Activated T-cell treated with anti-CD3 and anti-CD28 coated beads for 48 hours (primary cell): ENCODE measurements around the gene TMX2.

ENCODE experiments used
- DNase-seq: peaks from one replicate; pipeline ENCODE4 v3.0.0-alpha.2; 2020; ENCODE audit warnings: low read depth

TMX2 gene

DNA sequence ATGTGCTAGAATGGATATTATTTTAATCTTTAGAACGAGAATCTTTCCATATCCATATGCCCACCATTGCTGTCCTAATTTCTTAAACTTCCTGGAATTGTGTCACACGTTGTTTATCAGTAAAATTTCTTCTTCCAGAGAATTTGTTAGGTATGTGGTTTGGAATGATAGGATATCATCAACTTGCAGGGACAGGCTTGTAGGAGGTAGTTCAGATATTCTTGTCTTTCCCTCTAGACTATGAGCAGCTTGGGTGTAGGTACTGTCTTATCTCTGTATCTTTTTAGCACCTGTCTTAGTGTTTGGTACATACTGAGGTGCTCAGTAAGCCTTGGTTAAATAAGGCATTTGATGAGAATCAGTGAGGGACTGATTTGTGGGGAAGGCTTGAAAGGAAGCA lies 52.6 kb downstream of the TMX2 start:
- DNase-seq: no peak

DNA sequence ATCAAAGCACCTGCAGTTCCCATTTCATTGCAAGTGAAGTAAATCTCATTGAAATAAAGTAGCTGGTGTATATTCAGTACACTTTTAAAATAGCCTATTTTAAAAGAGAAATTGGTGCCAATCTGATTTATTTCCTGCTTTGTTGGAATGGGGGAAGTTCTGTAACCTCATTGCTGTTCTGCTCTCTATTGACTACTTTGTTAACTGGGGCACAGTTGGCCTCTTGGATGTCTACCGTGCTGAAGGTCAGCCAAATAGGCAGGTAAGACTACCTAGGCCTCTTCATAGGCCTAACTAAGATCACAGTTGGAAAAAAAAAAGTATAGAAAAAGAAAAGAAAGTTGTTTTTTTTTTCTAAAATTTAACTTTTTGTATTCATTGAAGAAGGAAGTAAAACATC lies 58.4 kb downstream of the TMX2 start:
- DNase-seq: no peak

- DNase-seq: no peak
These were observed 59.0 kb downstream of the TMX2 start for GRCh38 chr11:57771365-57771764.

DNA sequence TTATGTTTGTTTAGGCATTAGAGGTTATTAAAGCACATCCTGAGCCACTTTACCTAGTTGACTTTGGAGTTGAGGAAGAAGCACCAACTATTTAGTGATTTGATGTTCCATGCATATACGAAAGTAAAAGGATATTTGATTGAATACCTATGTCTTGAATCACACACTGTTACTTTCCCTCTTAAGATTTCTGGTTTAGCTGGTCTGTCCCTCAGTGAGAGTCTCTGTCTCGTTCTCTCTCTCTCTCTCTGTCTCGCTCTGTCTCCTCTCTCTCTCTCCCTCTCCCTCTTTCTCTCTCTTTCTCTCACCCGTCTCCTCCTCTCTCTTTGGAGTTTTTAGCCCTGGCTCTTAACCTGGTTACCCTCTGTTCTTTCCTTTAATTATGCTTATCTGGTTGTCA lies 60.2 kb downstream of the TMX2 start:
- no peak for DNase-seq

- DNase-seq: no peak
These were observed 60.7 kb downstream of the TMX2 start for GRCh38 chr11:57773026-57773598.

DNA sequence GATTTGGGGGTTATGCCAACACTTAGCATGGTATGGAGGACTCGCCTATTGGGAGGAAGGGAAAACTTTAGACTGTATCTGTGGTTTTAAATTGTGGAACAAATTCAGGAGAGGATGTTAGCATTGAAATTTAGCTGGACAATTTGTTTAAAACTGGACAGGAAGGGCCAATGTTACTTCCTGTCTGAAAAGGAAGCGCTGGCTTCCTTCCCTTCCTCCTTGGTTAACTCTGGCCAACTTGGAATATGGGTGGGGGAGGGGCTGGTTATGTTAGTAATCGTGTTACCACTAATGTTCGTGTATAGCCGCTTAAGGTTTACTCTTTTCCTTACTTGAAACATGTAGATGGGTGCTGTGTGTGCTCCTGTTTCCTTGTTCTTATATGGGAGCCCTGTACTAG lies 63.1 kb downstream of the TMX2 start:
- no peak for DNase-seq

DNA sequence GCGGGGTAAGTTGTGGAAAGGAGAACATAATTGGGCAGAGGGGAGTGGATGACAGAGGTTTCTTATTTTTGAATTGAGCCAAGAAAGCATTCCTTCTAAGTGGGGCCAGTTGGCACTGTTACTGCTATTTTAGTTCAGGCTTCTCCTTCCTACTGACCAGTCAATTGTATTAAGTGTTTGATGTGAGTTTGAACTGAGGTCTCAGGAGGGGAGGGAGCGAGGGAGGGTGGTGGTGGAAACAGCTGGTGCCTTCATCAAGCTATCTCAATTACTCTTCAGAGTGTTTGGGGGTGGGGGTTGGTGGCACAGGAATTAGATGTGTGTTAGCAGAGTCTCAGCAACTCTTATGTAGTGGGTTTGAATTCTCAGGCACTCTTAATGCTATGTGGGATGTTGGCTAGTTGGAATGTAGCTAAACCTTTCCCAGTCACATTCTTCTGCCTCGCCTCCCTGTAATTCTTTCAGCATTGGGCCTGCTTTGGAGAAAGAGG lies 63.7 kb downstream of the TMX2 start:
- DNase-seq: no peak

DNA sequence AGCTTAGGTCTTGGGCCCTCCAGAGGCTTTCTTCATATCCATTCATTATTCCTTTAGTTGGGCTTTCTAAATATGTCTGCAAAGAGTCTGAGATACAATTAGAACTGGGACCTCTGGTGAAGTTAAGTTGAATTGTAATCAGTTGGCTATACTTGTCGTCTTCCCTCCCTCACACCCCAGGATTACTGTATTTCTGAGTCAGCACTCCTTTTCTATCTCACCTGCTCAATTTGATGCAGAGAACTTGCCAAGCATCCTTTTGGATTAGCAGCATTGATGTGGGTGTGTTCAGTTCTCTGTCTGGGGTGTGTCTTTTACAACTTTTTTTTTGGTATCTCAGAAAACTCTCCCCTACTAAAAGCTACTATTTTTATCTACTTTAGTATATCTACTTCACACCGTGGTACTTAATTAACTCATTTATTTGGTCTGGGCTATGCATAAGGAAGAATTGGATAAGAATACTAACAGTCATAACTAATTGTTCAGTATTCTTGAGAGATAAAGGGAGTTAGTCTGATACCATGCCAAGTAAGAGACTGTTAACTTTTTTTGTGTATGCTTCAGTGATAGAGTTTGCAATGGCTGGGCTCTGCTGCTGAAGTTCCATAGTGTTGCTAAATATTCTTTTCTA lies 64.3 kb downstream of the TMX2 start:
- DNase-seq: no peak

DNA sequence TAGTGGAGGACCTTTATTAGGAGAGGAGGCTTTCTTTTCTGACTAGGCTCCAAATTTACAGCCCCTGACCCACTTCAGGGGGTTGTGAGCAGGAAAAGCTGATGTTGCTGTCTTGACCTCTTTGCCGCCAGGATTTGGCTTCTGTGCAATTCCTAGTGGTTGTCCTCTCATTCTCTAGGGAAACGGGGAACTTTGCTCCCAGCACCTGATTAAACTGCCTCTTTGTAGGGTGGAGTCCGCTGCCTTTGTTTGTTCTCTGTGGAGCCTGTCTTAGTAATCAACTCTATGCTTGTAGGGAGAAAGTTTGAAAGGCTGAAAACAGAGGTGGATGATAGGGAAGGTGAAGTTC lies 65.5 kb downstream of the TMX2 start:
- DNase-seq: no peak

GRCh38 chr11:57778318-57779037 lies 66.1 kb downstream of the TMX2 start:
- no peak for DNase-seq

GRCh38 chr11:57779276-57779675 lies 66.9 kb downstream of the TMX2 start:
- no peak for DNase-seq

DNA sequence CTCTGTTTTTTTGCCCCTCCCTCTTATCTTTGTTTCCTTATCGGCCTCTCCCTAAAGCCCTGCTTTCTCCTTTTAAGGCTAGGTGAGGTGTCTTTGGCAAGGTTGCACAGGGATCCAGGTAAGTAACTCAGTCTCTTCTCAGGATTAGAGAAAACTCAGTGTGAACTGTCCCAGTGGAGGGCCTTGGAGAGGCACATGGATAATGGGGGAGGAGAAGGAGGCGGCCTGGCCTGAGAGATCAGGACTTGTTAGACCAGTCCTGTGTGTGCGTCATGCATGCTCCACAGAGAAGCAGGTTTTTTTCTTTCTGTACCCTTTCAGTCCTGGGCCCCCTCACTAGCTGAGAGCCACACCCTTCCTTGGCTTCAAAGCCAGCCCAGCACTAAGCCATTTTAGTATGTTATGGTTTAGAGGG lies 69.1 kb downstream of the TMX2 start:
- DNase-seq: no peak

DNA sequence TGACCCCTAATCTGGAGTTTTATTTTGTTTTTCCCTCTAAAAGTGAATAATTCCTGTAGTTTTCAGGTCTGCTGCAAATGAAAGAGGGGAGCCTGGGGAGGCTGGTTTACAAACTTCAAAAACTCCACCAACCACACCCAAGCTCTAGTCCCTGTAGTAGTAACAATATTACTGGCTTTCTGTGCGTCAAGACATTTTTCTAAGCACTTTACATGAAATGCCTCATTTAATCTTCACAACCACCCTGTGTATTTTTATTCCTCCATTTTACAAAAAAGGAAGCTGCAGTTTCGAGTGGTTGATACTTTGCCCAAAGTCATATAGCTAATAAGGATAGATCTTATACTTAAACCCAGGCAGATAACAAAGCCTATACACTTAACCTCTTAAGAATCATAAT lies 72.7 kb downstream of the TMX2 start:
- no peak for DNase-seq

DNA sequence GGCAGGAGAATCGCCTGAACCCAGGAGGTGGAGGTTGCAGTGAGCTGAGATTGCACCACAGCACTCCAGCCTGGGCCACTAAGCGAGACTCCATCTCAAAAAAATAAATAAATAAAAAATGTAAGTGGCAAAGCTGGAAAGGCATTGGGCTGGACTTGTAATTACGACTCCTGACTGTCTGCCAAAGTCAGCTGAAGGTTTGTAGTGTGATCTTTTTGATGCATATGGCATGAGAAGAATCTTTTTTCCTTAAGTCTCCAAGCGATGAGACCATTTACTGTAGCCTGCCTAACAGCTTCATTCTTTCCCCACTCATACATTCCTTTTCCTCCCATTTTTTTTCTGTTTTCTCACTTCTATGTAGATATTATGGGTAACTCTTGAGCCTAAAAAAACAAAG lies 74.0 kb downstream of the TMX2 start:
- DNase-seq: no peak

DNA sequence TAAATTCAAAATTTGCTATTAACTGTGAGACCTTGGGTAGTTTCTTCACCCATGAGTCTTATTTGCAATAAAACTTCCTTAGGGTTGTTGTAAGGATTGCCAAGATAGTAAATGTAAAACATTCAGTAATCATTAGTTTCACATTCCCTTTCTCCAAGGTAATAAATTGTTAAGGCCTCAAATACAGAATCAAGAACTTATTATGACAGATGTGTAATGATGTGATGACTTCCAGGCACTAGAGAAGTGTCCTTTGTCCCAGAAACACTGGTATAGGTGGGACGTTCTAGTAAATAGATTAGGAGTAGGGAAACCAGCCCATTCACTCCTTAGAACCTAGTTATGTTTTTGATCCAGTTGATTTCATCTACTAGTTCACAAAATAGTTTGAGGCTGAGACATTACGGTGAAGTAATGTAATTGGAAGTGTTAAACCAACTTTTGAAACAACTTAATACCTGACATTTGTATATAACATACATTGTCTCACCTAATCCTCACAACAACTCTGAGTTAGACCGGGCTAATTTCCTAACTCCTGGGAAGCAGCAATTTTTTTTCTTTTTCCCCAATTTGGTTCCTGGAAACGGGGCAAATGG lies 74.7 kb downstream of the TMX2 start:
- no peak for DNase-seq

GRCh38 chr11:57787920-57788702 lies 75.7 kb downstream of the TMX2 start:
- DNase-seq: no peak

DNA sequence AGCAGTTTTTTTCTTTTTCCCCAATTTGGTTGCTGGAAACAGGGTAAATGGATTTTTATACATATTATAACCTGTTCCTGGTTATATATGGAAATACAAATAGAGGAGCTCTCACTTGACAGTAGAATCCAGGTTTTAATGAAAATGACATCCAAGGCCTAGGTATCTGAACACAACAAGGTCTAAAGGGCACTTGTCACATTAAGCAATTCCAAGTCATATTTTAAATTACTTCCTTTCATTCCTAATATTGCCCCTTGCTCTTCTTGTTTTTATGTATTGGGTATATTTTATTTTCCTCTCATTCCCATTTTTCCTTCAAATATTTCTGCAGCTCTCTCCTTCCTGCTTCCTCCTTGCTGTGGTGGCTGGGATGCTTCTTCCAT lies 76.3 kb downstream of the TMX2 start:
- DNase-seq: no peak
